Uterus (tissue), 2 donors: ENCODE data around the gene PRDM15.

Experiments used
- POLR2A ChIP-seq, 2 donors: fragments of 450-650 bp; IDR thresholded peaks; one replicate each; pipeline ENCODE4 v1.6.1; 2016; ENCODE audit warnings: antibody characterized with exemption in 2 of 2, mild to moderate bottlenecking in 1 of 2, moderate library complexity in 1 of 2
- TF ChIP-seq, protein P1 (sequence below), 4 experiments: fragments of 200-600 bp in 2 of 4; fragments of 450-650 bp in 2 of 4; sonication (generic) in 2 of 4; IDR thresholded peaks; one replicate each; pipeline ENCODE4 v1.5.1; 2016 to 2019; ENCODE audit warnings: antibody characterized with exemption in 4 of 4, mild to moderate bottlenecking in 2 of 4, moderate library complexity in 1 of 4

DNA sequence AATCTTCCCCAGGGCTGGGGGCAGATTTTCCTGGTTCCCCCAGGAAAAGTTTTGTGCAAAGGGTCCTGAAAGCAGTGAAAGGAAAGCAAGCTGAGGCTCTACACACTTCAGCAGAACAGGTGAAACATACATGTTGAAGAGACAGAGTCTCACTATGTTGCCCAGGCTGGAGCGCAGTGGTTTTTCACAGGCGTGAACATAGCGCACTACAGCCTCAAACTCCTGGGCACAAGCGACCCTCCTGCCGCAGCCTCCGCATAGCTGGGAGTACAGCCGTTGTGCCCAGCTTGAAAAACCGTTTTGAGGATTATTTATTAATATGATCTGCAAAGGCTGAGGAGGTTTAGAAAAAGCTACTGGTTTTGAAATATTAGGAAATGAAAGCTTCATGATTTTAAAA, 11.8 kb downstream of the PRDM15 start:
- TF ChIP-seq POLR2A (IDR thresholded peaks at IDR 0.05) = no peak
- TF ChIP-seq, protein P1, sequence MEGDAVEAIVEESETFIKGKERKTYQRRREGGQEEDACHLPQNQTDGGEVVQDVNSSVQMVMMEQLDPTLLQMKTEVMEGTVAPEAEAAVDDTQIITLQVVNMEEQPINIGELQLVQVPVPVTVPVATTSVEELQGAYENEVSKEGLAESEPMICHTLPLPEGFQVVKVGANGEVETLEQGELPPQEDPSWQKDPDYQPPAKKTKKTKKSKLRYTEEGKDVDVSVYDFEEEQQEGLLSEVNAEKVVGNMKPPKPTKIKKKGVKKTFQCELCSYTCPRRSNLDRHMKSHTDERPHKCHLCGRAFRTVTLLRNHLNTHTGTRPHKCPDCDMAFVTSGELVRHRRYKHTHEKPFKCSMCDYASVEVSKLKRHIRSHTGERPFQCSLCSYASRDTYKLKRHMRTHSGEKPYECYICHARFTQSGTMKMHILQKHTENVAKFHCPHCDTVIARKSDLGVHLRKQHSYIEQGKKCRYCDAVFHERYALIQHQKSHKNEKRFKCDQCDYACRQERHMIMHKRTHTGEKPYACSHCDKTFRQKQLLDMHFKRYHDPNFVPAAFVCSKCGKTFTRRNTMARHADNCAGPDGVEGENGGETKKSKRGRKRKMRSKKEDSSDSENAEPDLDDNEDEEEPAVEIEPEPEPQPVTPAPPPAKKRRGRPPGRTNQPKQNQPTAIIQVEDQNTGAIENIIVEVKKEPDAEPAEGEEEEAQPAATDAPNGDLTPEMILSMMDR (IDR thresholded peaks at IDR 0.05) = no peak
